Hepatocyte (in vitro differentiated cells): ENCODE results near the gene DCAF11. TPM values are rescaled to one million over a fixed set of nuclear protein-coding genes. Genes with fewer than 3 reads are reported as not detected.
"Not testable (repeated sequence)": the region's sequence is repeated elsewhere in the genome, so short reads cannot be mapped to it uniquely, and the experiment has no call there.

Source experiments
- DNase-seq: peaks from one replicate; pipeline ENCODE4 v3.0.0-alpha.2; 2016; ENCODE audit warnings: low spot score
- H2AFZ ChIP-seq: fragments of 200-600 bp; sonication (generic); 2 replicates; pipeline ENCODE4 v1.6.0; 2016; ENCODE audit warnings: antibody characterized with exemption, mild to moderate bottlenecking
- H3K27ac ChIP-seq: fragments of 200-600 bp; sonication (generic); 2 replicates; pipeline ENCODE4 v1.5.1; 2016; ENCODE audit warnings: mild to moderate bottlenecking
- H3K27me3 ChIP-seq: fragments of 200-600 bp; sonication (generic); 2 replicates; pipeline ENCODE4 v1.6.1; 2016
- H3K36me3 ChIP-seq: fragments of 200-600 bp; sonication (generic); replicated peaks from 2 replicates; pipeline ENCODE4 v1.5.1; 2016; ENCODE audit warnings: low read depth; ENCODE audit not compliant: insufficient read depth
- H3K4me1 ChIP-seq: fragments of 200-600 bp; sonication (generic); 2 replicates; pipeline ENCODE4 v1.5.1; 2016; ENCODE audit warnings: mild to moderate bottlenecking, moderate library complexity; ENCODE audit not compliant: insufficient read depth
- H3K4me2 ChIP-seq: fragments of 200-600 bp; sonication (generic); 2 replicates; pipeline ENCODE4 v1.6.0; 2016
- H3K4me3 ChIP-seq: fragments of 200-600 bp; sonication (generic); 2 replicates; pipeline ENCODE4 v1.5.1; 2016; ENCODE audit warnings: mild to moderate bottlenecking
- H3K79me2 ChIP-seq: fragments of 200-600 bp; sonication (generic); 2 replicates; pipeline ENCODE4 v1.6.0; 2017; ENCODE audit warnings: mild to moderate bottlenecking
- H3K9me2 ChIP-seq: fragments of 200-600 bp; sonication (generic); replicated peaks from 2 replicates; pipeline ENCODE4 v1.6.0; 2017; ENCODE audit warnings: mild to moderate bottlenecking; ENCODE audit not compliant: insufficient read depth
- H3K9me3 ChIP-seq: fragments of 200-600 bp; sonication (generic); 2 replicates; pipeline ENCODE4 v1.5.1; 2016; ENCODE audit warnings: low read depth, mild to moderate bottlenecking
- H4K20me1 ChIP-seq: fragments of 200-600 bp; sonication (generic); 2 replicates; pipeline ENCODE4 v1.6.0; 2016; ENCODE audit warnings: mild to moderate bottlenecking; ENCODE audit not compliant: insufficient read depth, poor library complexity, severe bottlenecking
- CTCF ChIP-seq: fragments of 200-600 bp; sonication (generic); IDR thresholded peaks from 2 replicates; pipeline ENCODE4 v1.5.1; 2016; ENCODE audit warnings: antibody characterized with exemption, mild to moderate bottlenecking; ENCODE audit not compliant: poor library complexity
- EZH2 ChIP-seq: fragments of 200-600 bp; sonication (generic); IDR thresholded peaks from 2 replicates; pipeline ENCODE4 v1.6.1; 2016; ENCODE audit warnings: antibody characterized with exemption, mild to moderate bottlenecking, borderline replicate concordance
- EZH2phosphoT487 ChIP-seq: fragments of 200-600 bp; sonication (generic); IDR thresholded peaks from one replicate; pipeline ENCODE4 v1.6.1; 2018; ENCODE audit warnings: antibody characterized with exemption, mild to moderate bottlenecking, low read depth, moderate library complexity; ENCODE audit not compliant: unreplicated experiment, severe bottlenecking
- WGBS: methylation state at CpG from one replicate; pipeline ENCODE4 v1.1.6; 2016; ENCODE audit warnings: low lambda C conversion rate; ENCODE audit errors: missing lambda C conversion rate; 5-methylcytosine and 5-hydroxymethylcytosine counted together
- polyA plus RNA-seq: library from polyadenylated mRNA; unstranded; fragments of >200 nt; fragmentation: Nextera tagmentation; extraction: Ambion mirVana; gene quantifications from 2 replicates; pipeline ENCODE4 v1.2.1, GENCODE V29; 2016
- total RNA-seq: library from RNA; depleted of rRNA; stranded (reverse); fragments of >200 nt; gene quantifications from 2 replicates; pipeline ENCODE4 v1.2.3, GENCODE V29; 2014

The DCAF11 gene
- total and polyA plus RNA-seq, 2 experiments from 2014 or later, result 55.6 to 78.9 TPM

DNA sequence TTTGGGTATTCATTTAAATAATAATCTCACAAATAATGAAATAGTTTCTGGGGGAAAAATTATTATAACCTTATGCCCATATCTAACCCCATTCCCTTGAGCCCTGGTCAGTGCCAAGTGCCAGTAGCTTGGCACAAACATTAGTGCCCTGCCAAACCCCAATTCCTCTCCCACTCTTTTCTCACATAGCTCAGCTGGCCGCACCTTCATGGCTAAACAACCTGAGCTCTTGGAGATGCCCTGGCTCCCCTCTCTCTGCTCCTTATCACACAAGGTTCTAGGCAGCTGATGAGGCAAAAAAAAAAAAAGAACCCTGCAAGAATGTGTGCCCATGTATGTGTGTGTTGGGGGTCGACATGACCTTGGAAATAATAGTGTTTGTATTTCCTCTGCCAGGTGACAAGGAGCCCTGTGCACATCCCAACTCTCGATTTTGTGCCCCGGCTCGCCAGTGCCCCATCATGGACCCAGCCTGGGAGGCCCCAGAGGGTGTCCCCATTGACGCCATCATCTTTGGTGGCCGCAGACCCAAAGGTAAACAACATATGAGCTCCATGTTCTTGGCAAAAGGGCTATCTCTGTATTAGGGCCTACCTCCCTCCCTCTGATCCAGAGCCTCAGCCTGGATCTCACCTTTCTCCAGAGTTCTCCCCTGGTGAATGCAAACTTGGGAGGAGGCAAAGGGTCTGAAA is 12.1 kb upstream of the DCAF11 start:
- H3K27me3 ChIP-seq, result no peaks in the 10 kb centered on the region
- no peak overlapping the region for H3K4me2 ChIP-seq
- TF ChIP-seq EZH2 (no peak), EZH2phosphoT487 (no peak), CTCF (no peak)
- peaks cover 4% of the 10 kb centered on the region for H3K79me2 ChIP-seq
- no peaks in the 10 kb centered on the region for H3K9me3 ChIP-seq
- H3K4me3 ChIP-seq, result no peak overlapping the region
- no peaks in the 10 kb centered on the region for H4K20me1 ChIP-seq
- no peaks in the 10 kb centered on the region for H3K9me2 ChIP-seq
- no peak for DNase-seq
- no peaks in the 10 kb centered on the region for H3K36me3 ChIP-seq
- H2AFZ ChIP-seq, result no peak overlapping the region
- no peaks in the 10 kb centered on the region for H3K4me1 ChIP-seq
- no peak overlapping the region for H3K27ac ChIP-seq
- 99% methylated on average over 7 of the region's 7 CpGs for WGBS

- TF ChIP-seq EZH2phosphoT487 (no peak), CTCF (no peak), EZH2 (no peak)
- WGBS, result 93% methylated on average over 13 of the region's 13 CpGs
- DNase-seq, result no peak
- Histone ChIP-seq H3K4me2 (no peak overlapping the region), H3K4me1 (no peaks in the 10 kb centered on the region), H3K9me3 (no peaks in the 10 kb centered on the region), H4K20me1 (no peaks in the 10 kb centered on the region), H3K9me2 (no peaks in the 10 kb centered on the region), H3K27me3 (no peaks in the 10 kb centered on the region), H3K4me3 (no peak overlapping the region), H3K79me2 (no peaks in the 10 kb centered on the region), H2AFZ (no peak overlapping the region), H3K36me3 (no peaks in the 10 kb centered on the region), H3K27ac (no peak overlapping the region)
These were observed 11.1 kb upstream of the DCAF11 start for GRCh38 chr14:24103451-24103850.

- H3K79me2 ChIP-seq, H3K9me2 ChIP-seq, H4K20me1 ChIP-seq, H3K27ac ChIP-seq, H3K4me1 ChIP-seq, H3K36me3 ChIP-seq, H3K4me2 ChIP-seq, H3K4me3 ChIP-seq, H2AFZ ChIP-seq, H3K9me3 ChIP-seq, H3K27me3 ChIP-seq, DNase-seq: not testable (repeated sequence)
- 96% methylated on average over 8 of the region's 8 CpGs for WGBS
These were observed 8.9 kb upstream of the DCAF11 start for GRCh38 chr14:24105609-24106239.

DNA sequence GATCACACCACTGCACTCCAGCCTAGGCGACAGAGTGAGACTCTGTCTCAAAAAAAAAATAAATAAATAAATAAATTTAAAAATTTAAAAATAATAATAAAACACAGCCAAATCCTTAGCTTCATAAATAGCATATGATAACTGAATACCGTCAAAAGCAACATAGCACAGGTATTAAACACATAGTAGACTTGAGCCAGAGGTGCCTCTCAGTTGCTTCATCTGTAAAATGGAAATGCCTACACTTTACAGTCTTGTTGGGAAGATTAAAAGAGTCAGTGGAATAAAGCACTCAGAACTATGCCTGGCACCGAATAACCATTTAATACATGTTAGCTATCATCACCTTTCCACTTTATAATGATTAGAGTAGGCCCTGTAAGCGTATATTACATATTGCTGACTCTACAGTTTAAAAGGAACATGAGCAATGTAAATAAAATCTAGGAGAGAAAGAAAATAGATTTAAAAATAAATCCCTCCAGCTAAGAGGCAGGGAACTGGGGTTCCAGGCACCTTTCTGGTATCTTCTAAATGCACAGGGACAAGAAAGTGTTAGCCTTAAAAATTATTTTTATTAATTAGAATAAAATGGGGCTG is 7.8 kb upstream of the DCAF11 start:
- Histone ChIP-seq H3K27ac (no peak overlapping the region), H4K20me1 (no peaks in the 10 kb centered on the region), H3K9me2 (no peaks in the 10 kb centered on the region), H3K79me2 (peaks cover 3% of the 10 kb centered on the region), H3K4me3 (no peak overlapping the region), H3K27me3 (no peaks in the 10 kb centered on the region), H3K36me3 (no peaks in the 10 kb centered on the region), H3K9me3 (no peaks in the 10 kb centered on the region), H3K4me1 (no peaks in the 10 kb centered on the region), H2AFZ (no peak overlapping the region), H3K4me2 (no peak overlapping the region)
- no peak for DNase-seq
- TF ChIP-seq EZH2 (no peak), EZH2phosphoT487 (no peak), CTCF (no peak)
- WGBS, result 91% methylated on average over 4 of the region's 4 CpGs
